Aorta (tissue), 5 donors: ENCODE results near the gene HOXC10. TPM values are rescaled to one million over a fixed set of nuclear protein-coding genes. Genes with fewer than 3 reads are reported as not detected.

Experiments
- ATAC-seq: fragments of 200-7000 bp; cut with Tn5 transposase; one replicate; pipeline ENCODE4 v1.9.1; 2022; ENCODE audit warnings: moderate library complexity; ENCODE audit not compliant: low FRiP score
- DNase-seq, 2 donors: peaks; one replicate each; pipeline ENCODE4 v3.0.0-alpha.2; 2020
- H3K27ac ChIP-seq, 2 donors: one replicate each; pipeline ENCODE4 v1.5.1; 2013; ENCODE audit warnings: low read length in 2 of 2, mild to moderate bottlenecking in 2 of 2, moderate library complexity in 2 of 2, control low read depth in 1 of 2, inconsistent platforms in 1 of 2, low read depth in 1 of 2
- H3K27me3 ChIP-seq, 2 donors: one replicate each; pipeline ENCODE4 v1.6.1; 2013; ENCODE audit warnings: control low read depth in 1 of 2, low read length in 1 of 2, mild to moderate bottlenecking in 1 of 2, moderate library complexity in 1 of 2; ENCODE audit not compliant: insufficient read depth in 2 of 2, control insufficient read depth in 1 of 2
- H3K36me3 ChIP-seq, 2 donors: one replicate each; pipeline ENCODE4 v1.6.1; 2013; ENCODE audit warnings: control low read depth in 1 of 2, low read length in 1 of 2, mild to moderate bottlenecking in 1 of 2; ENCODE audit not compliant: insufficient read depth in 2 of 2, control insufficient read depth in 1 of 2
- H3K4me1 ChIP-seq, 2 donors: one replicate each; pipeline ENCODE4 v1.6.1; 2013; ENCODE audit warnings: low read length in 2 of 2, control low read depth in 1 of 2, mild to moderate bottlenecking in 1 of 2, moderate library complexity in 1 of 2; ENCODE audit not compliant: insufficient read depth in 2 of 2, control insufficient read depth in 1 of 2
- H3K4me3 ChIP-seq, 2 donors: one replicate each; pipeline ENCODE4 v1.5.1; 2013; ENCODE audit warnings: low read length in 2 of 2, control low read depth in 1 of 2, mild to moderate bottlenecking in 1 of 2
- H3K9me3 ChIP-seq: one replicate; pipeline ENCODE4 v1.6.1; 2013; ENCODE audit warnings: mild to moderate bottlenecking, low read length; ENCODE audit not compliant: control insufficient read depth
- WGBS, 2 donors: extraction: QIAGEN DNeasy Blood & Tissue Kit; methylation state at CpG; one replicate each; pipeline ENCODE4 v1.1.7; 2013; 5-methylcytosine and 5-hydroxymethylcytosine counted together
- intact Hi-C, 2 donors: fragments of 100-400 bp; cut with DNase I; formaldehyde crosslinking; loops; one replicate each; pipeline versions ENCODE4 v1.14.2 to v1.15.0; 2022
- polyA plus RNA-seq, 2 donors: library from polyadenylated mRNA; stranded (reverse); fragments of 200-250 nt; gene quantifications; one replicate each; pipeline ENCODE4 v1.2.3, GENCODE V29; 2013
- total RNA-seq, 2 donors: library from RNA; stranded (reverse); fragmentation: NEBNext Ultra II Directional; extraction: Animal tissue kit (Norgen Biotek cat#: 25700); gene quantifications; one replicate each; pipeline ENCODE4 v1.2.1, GENCODE V29; 2021
- donor health status: healthy with polysubstance abuse.
- donor health status: Bipolar disorder and iron deficiency.
- donor health status: DM: no; HTN: no; CAD: no.
- donor health status: DM: no; HTN: no; CAD: no.
- donor health status: DM: yes; HTN: yes; CAD: no.

Gene HOXC10
- total and polyA plus RNA-seq, 4 donors: 1.6 to 32.0 (median 3.6) TPM; not detected in 1

GRCh38 chr12:53974084-53975063, 10.6 kb upstream of the HOXC10 start, which contains the start of gene HOTAIR:
TSS of gene HOTAIR (minus strand) at chr12:53974954.
- H3K27ac ChIP-seq: no peak within 1 kb of the TSS

GRCh38 chr12:53975064-53975471, 9.9 kb upstream of the HOXC10 start:
- DNase-seq: no peak
- Histone ChIP-seq H3K27ac (no peak overlapping the region), H3K36me3 (no peaks in the 10 kb centered on the region), H3K27me3 (peaks cover 0 to 3% of the 10 kb centered on the region in 2 donors), H3K4me1 (no peaks in the 10 kb centered on the region), H3K4me3 (no peak overlapping the region), H3K9me3 (no peaks in the 10 kb centered on the region)
- ATAC-seq: no peak
- WGBS, 2 donors: 6 to 7% methylated on average over 16 to 25 of the region's 25 CpGs
- intact Hi-C loops: no loop called here

More at GRCh38 chr12:53974084-53975063, 10.6 kb upstream of the HOXC10 start, which contains the start of gene HOTAIR:
- WGBS, 2 donors: 2 to 3% methylated on average over 51 to 63 of the region's 63 CpGs
- no peaks in the 10 kb centered on the region for H3K36me3 ChIP-seq
- ATAC-seq (peak; percentile 61), DNase-seq (no peak)
- H3K4me3 ChIP-seq: no peak within 1 kb of the TSS
- no peaks in the 10 kb centered on the region for H3K27me3 ChIP-seq
- intact Hi-C loops: no loop called here
- H3K4me1 ChIP-seq: no peaks in the 10 kb centered on the region
- H3K9me3 ChIP-seq: no peaks in the 10 kb centered on the region

- intact Hi-C loops: no loop called here
- no peaks in the 10 kb centered on the region for H3K4me1 ChIP-seq
- no peak overlapping the region for H3K4me3 ChIP-seq
- 10 to 12% methylated on average over 31 of the region's 31 CpGs for WGBS, 2 donors
- H3K9me3 ChIP-seq: no peaks in the 10 kb centered on the region
- ATAC-seq (no peak), DNase-seq (no peak)
- no peaks in the 10 kb centered on the region for H3K36me3 ChIP-seq
- no peak overlapping the region for H3K27ac ChIP-seq
- peaks cover 0 to 3% of the 10 kb centered on the region in 2 donors for H3K27me3 ChIP-seq
Measured at GRCh38 chr12:53975479-53976152, 9.3 kb upstream of the HOXC10 start.

- intact Hi-C loops: no loop called here
- DNase-seq (no peak), ATAC-seq (no peak)
- H3K4me3 ChIP-seq: no peak overlapping the region
- 27% methylated on average over 21 of the region's 21 CpGs for WGBS, 2 donors
- peaks cover 0 to 3% of the 10 kb centered on the region in 2 donors for H3K27me3 ChIP-seq
- H3K36me3 ChIP-seq: no peaks in the 10 kb centered on the region
- no peaks in the 10 kb centered on the region for H3K4me1 ChIP-seq
- H3K9me3 ChIP-seq: no peaks in the 10 kb centered on the region
- no peak overlapping the region for H3K27ac ChIP-seq
Measured at GRCh38 chr12:53976172-53976822, 8.6 kb upstream of the HOXC10 start.

GRCh38 chr12:53976823-53977595, 7.9 kb upstream of the HOXC10 start:
- DNase-seq (no peak), ATAC-seq (no peak)
- no peaks in the 10 kb centered on the region for H3K36me3 ChIP-seq
- no peaks in the 10 kb centered on the region for H3K9me3 ChIP-seq
- 14 to 19% methylated on average over 9 of the region's 9 CpGs for WGBS, 2 donors
- intact Hi-C loops: no loop called here
- H3K4me3 ChIP-seq: no peak overlapping the region
- H3K4me1 ChIP-seq: no peaks in the 10 kb centered on the region
- no peak overlapping the region for H3K27ac ChIP-seq
- H3K27me3 ChIP-seq: peaks cover 0 to 3% of the 10 kb centered on the region in 2 donors

- Histone ChIP-seq H3K27ac (no peak overlapping the region), H3K36me3 (no peaks in the 10 kb centered on the region), H3K4me1 (no peaks in the 10 kb centered on the region), H3K27me3 (peaks cover 0 to 3% of the 10 kb centered on the region in 2 donors), H3K9me3 (no peaks in the 10 kb centered on the region), H3K4me3 (no peak overlapping the region)
- intact Hi-C loops: no loop called here
- ATAC-seq: no peak
- 8 to 10% methylated on average over 11 of the region's 11 CpGs for WGBS, 2 donors
- DNase-seq: no peak
Measured at GRCh38 chr12:53977596-53978445, 7.1 kb upstream of the HOXC10 start.

GRCh38 chr12:53978477-53979356, 6.2 kb upstream of the HOXC10 start:
- Histone ChIP-seq H3K36me3 (no peaks in the 10 kb centered on the region), H3K4me1 (no peaks in the 10 kb centered on the region), H3K4me3 (no peak overlapping the region), H3K9me3 (no peaks in the 10 kb centered on the region), H3K27ac (no peak overlapping the region), H3K27me3 (peaks cover 0 to 3% of the 10 kb centered on the region in 2 donors)
- DNase-seq (no peak), ATAC-seq (no peak)
- intact Hi-C loops: no loop called here
- 26 to 31% methylated on average over 15 of the region's 15 CpGs for WGBS, 2 donors
